22Rv1 (cell line): ENCODE results near the gene MAGI1.

Experiments
- H3K27ac ChIP-seq: fragments of 450-650 bp; 2 replicates; pipeline ENCODE4 v1.5.1; 2017
- CTCF ChIP-seq: fragments of 450-650 bp; IDR thresholded peaks from 2 replicates; pipeline ENCODE4 v1.5.1; 2017; ENCODE audit warnings: mild to moderate bottlenecking
- ZFX ChIP-seq: fragments of 450-650 bp; IDR thresholded peaks from 2 replicates; pipeline ENCODE4 v1.6.1; 2017; ENCODE audit warnings: antibody characterized with exemption, borderline replicate concordance

Gene MAGI1

GRCh38 chr3:65595222-65596028 is 443.3 kb downstream of the MAGI1 start:
- TF ChIP-seq CTCF = no peak
- no peak for TF ChIP-seq ZFX
- no peak overlapping the region for H3K27ac ChIP-seq

GRCh38 chr3:65593780-65594752 is 444.7 kb downstream of the MAGI1 start:
- TF ChIP-seq ZFX = no peak
- no peak for TF ChIP-seq CTCF
- no peak overlapping the region for H3K27ac ChIP-seq

GRCh38 chr3:65591313-65591712 is 447.4 kb downstream of the MAGI1 start:
- H3K27ac ChIP-seq = no peak overlapping the region
- TF ChIP-seq CTCF (no peak), ZFX (no peak)

- H3K27ac ChIP-seq = no peak overlapping the region
- TF ChIP-seq CTCF (no peak), ZFX (no peak)
These were observed 449.8 kb downstream of the MAGI1 start for GRCh38 chr3:65588884-65589283.

- TF ChIP-seq CTCF (no peak), ZFX (no peak)
- no peak overlapping the region for H3K27ac ChIP-seq
These were observed 450.9 kb downstream of the MAGI1 start for GRCh38 chr3:65587650-65588439.

- no peak for TF ChIP-seq CTCF
- TF ChIP-seq ZFX = no peak
- no peak overlapping the region for H3K27ac ChIP-seq
These were observed 453.8 kb downstream of the MAGI1 start for GRCh38 chr3:65584913-65585312.
